NCI-H1694 (cell line): Measurements from ENCODE around the gene GRID1.
"Not testable (repeated sequence)": the region's sequence is repeated elsewhere in the genome, so short reads cannot be mapped to it uniquely, and the experiment has no call there.

Source experiments
- DNase-seq: peaks from one replicate; lab custom pipeline; 2025; lab: John Stamatoyannopoulos, UW

GRID1 gene

GRCh38 chr10:86391986-86392722 lies 25.6 kb upstream of the GRID1 start:
- no peak for DNase-seq

GRCh38 chr10:86391236-86391840 lies 24.7 kb upstream of the GRID1 start:
- no peak for DNase-seq

- no peak for DNase-seq
Measured at GRCh38 chr10:86390337-86391120, 23.9 kb upstream of the GRID1 start.

DNA sequence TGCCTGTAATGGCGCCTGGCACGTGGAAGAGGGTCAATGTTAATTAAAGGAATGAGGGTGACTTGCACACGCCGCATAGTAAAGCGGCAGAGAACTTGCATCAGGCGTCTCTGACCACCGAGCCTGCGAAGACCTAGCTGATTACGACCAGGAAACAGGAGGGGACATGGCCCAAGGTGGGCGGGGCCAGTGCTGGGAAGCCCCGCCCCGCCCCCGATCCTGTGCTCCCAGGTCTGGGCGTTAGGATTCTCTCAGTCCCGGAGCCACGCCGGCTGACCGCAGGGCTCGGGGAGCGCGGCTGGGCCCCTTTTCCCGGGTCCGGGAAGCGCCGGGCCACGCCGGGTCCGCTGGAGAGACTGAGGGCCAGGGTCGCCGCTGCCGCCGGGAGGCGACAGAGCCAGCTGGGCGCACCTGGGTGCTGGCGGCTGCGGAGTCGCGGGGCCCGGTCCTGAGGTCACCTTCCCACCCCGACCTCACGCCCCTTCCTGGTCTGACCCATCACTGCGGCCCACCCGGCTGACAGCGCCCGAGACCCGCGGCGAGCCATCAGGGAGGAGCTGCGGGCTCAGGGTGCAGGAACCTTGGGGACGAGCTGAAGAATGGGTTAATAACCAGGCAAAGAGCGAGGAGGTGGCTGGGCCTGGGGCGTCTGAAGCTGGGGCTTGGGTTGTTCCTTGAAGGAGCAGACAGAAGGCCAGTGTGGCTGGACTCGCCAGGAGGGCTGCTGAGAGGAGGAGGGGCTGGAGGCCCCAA lies 23.0 kb upstream of the GRID1 start:
- DNase-seq, result no peak

DNA sequence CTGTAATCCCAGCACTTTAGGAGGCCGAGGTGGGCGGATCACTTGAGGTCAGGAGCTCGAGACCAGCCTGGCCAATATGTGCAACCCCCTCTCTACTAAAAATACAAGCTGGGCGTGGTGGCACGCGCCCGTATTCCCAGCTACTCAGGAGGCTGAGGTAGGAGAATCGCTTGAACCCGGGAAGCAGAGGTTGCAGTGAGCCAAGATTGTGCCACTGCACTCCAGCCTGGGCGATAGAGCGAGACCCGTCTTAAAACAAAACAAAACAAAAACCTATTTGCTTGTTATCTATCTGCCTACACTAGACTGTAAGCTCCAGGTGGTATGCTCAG lies 22.5 kb upstream of the GRID1 start:
- not testable (repeated sequence) for DNase-seq

DNA sequence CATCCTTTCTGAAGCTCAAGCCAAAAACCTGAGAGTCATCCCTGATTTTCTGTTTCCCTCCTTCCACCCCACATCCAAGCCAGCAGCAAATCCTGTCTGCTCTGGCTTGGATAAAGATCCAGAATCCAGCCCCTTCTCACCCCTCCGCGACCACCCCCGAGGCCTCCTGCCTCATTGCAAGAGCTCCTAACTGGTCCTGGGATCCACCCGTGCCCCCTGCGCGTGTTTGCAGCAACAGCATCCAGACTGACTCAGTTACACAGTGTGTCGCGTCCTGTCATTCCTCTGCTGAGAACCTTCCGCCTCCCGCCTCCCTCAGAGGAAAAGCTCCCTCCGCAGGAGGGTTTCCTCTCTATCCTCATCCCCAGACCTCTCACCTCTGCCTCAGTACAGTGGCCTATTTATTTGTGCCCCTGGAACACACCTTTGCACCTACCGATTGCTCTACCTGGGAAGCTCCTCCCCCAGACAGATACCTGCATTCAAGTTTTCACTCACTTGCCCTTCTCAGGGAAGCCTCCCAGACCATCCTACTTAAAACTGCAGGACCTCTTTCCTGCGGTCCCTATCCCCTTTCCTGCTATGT lies 21.6 kb upstream of the GRID1 start:
- DNase-seq, result no peak

DNA sequence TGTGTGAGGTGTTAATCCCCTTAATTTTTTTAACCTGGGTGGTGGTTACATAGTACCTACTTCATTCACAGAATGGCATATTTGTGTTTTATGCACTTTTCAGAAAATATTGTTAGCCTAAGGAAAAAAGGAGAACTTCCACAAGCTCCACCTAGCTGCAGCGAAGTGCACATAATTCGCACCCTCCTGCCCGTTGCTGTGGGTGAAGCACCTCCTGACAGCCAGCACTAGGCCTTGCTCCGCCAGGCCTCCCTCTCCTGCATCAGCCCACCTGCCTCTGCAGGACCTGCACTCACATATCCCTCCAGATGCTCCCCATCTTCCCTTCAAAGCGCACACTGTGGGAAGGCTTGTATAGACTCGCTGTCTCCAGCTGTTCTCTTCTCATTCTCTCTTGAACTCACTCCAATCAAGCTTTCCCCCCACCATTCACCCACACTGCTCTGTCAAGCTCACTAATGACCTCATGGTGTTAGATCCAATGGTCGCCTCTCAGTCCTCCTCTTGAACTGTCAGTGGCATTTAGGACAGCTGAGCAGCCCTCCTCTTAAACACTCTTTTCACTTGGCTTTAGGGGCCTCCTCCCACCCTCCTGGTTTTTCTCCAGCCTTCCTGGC lies 20.7 kb upstream of the GRID1 start:
- peak; percentile 94 for DNase-seq

DNA sequence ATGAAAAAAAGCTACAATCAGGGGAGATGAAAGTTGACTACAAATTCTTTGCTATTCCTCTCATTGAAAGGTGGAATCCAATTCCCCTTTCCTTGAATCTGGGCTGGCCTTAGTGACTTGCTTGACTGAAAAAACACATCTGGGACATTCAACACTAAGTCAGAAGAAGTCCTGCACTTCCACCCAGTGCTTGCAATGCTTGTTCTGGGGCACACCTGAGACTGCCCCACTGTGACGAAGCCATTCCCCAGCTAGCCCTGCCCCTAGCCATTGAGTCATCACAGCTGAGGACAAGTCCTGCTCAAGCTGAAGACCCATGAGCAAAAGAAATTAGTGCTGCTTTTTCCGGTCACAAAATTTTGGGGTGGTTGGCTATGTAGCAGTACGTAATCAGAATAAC lies 19.2 kb upstream of the GRID1 start:
- DNase-seq, result no peak

DNA sequence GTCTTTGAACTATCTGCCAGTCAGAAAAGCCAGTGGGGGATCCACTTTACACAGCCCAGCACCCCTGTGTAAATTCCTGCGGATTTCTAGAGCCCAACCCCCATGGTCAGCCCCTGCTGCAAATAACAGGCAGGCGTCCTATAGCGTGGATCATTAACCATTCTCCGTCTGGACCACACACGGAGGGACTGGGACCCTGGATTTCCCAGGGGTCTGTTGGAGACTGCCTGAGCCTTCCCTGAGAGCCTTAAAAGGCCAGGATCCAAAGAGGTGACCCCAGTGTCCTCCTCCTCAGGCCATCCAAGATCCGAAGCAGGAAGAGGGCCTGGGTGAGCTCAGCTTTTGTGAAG lies 11.2 kb upstream of the GRID1 start:
- DNase-seq, result no peak

DNA sequence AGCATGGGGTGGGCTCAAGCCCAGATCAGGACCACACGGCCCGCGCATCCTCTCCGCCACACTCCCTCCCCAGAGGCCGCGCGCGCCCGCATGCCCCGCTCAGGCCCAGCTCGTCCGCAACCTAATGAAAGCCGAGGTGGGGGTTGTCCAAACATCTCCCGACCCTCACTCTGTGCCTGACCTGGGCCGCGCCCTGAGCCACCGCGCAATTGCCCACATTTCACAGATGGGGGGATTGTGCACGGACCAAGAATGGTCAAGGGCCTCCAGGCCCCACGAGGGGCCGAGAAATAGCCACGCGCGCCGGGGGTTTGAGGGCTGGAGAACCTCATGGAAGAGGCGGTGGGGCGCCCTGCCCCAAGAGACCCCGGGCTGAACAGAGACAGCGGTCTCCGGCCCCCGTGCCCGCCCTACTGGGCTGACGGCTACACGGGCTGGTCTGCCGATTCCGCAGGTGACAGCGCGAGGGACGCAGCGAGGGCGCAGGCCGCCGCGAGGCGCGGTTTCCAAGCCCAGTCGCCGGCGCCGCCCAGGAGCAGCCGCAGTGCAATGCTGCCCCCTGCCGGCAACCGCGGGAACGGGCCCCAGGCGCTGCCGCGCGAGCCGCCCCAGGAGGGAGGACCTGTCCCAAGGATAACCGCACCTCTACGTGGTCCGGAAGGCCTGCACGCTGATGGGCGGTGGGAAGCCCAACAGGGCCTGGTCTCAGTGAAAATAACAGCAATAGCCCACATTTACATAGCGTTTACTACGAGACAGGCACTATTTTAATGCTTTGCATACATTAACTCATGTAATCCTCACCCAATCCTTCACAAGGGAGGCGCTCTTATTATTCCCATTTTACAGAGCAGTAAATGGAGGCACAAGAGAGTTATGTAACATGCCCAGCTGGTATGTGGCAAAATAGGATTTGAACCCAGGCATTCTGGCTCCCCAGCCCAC lies 10.5 kb upstream of the GRID1 start:
- DNase-seq, result peak; percentile 13

DNA sequence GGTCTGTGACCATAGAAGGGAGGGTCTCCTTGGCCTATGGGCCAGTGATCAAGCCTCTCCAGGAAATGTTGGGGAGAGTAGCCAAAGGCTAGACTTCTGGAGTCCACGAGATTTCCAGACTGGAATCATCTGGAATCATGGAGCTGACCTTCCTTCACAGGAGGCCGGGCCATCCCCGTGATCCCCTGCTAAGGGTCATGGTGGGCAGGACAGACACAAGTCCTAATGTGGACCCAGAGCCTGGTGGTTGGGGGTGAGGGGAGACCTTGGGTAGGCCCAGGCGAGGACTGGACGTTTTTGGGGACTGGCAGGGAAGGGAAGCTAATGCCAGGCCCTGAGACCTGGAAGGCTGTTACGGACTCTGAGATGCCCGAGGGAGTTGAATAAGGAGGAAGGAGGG lies 9.8 kb upstream of the GRID1 start:
- DNase-seq, result no peak

- no peak for DNase-seq
Measured at GRCh38 chr10:86375204-86375603, 8.6 kb upstream of the GRID1 start.

- no peak for DNase-seq
Measured at GRCh38 chr10:86374664-86375063, 8.1 kb upstream of the GRID1 start.

- DNase-seq, result no peak
Measured at GRCh38 chr10:86373828-86374227, 7.2 kb upstream of the GRID1 start.

GRCh38 chr10:86373251-86373650 lies 6.7 kb upstream of the GRID1 start:
- DNase-seq, result no peak

DNA sequence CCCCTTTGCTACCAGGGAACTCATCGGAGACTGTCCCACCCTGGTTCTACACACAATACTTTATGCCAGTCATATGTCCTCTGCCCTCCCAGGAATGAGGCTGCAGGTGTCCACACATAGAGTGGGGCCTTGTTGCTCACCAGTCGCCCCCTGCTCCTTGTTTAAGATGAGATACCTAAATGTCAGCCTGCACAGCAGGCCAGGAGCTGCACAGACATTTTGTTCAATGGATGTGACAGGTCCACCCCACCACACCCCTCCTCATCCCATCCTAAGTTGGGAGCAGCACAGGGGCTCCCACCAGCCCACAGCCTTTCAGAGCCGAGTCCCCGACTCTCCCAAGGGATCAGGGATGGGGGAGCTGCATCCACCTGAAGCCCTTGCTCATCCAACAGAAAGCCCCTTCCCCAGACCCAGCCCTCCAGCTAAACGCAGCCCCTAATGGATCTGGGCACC lies 6.2 kb upstream of the GRID1 start:
- no peak for DNase-seq

- no peak for DNase-seq
Measured at GRCh38 chr10:86372119-86372783, 5.7 kb upstream of the GRID1 start.

GRCh38 chr10:86371691-86372090 lies 5.1 kb upstream of the GRID1 start:
- no peak for DNase-seq

GRCh38 chr10:86371116-86371515 lies 4.5 kb upstream of the GRID1 start:
- no peak for DNase-seq

GRCh38 chr10:86370006-86370585 lies 3.5 kb upstream of the GRID1 start:
- no peak for DNase-seq
